Panc1 (cell line): ENCODE measurements around the gene AMOTL1. TPM values are rescaled to one million over a fixed set of nuclear protein-coding genes. Genes with fewer than 3 reads are reported as not detected.

Source experiments
- ATAC-seq: fragments of 200-7000 bp; cut with Tn5 transposase; 2 replicates; pipeline ENCODE4 v1.9.1; 2020; ENCODE audit warnings: mild to moderate bottlenecking, moderate library complexity
- BruUV-seq: library from RNA; stranded (reverse); fragments of 400-500 nt; replicated peaks from 2 replicates; lab custom pipeline; 2021; lab: Mats Ljungman, UMichigan
- CTCF ChIA-PET: fragments of 300-600 bp; sonication (Branson Sonifier 250); formaldehyde crosslinking; loops from one replicate; lab custom pipeline; 2022; ENCODE audit warnings: antibody characterized with exemption; lab: Charles Lee
- POLR2A ChIA-PET: fragments of 300-600 bp; sonication (Branson Sonifier 250); formaldehyde crosslinking; loops from one replicate; lab custom pipeline; 2022; ENCODE audit warnings: antibody characterized with exemption; lab: Charles Lee
- DNase-seq: peaks from one replicate; pipeline ENCODE4 v3.0.0-alpha.2; 2010; ENCODE audit warnings: low read depth, low spot score
- H3K27ac ChIP-seq: 2 replicates; pipeline ENCODE4 v1.5.1; 2011; ENCODE audit warnings: mild to moderate bottlenecking, low read length, inconsistent platforms
- H3K27me3 ChIP-seq: fragments of 200-500 bp; sonication (Bioruptor generic); 2 replicates; pipeline ENCODE4 v1.6.0; 2014; ENCODE audit warnings: low read length, inconsistent platforms; ENCODE audit not compliant: control insufficient read depth, insufficient read depth
- H3K36me3 ChIP-seq: fragments of 200-500 bp; sonication (Bioruptor generic); 2 replicates; pipeline ENCODE4 v1.5.1; 2014; ENCODE audit warnings: inconsistent platforms, mild to moderate bottlenecking, low read length, moderate library complexity; ENCODE audit not compliant: control insufficient read depth, insufficient read depth
- H3K4me1 ChIP-seq: 2 replicates; pipeline ENCODE4 v1.5.1; 2011; ENCODE audit warnings: inconsistent platforms, mild to moderate bottlenecking, low read length, moderate library complexity; ENCODE audit not compliant: control insufficient read depth, insufficient read depth
- H3K4me3 ChIP-seq, 2 experiments: 2 replicates each; pipeline ENCODE4 v1.5.1; 2011 to 2012; ENCODE audit warnings: low read depth in 2 of 2, low read length in 2 of 2, mild to moderate bottlenecking in 2 of 2, inconsistent platforms in 1 of 2, moderate library complexity in 1 of 2
- H3K9me3 ChIP-seq: fragments of 200-500 bp; sonication (Bioruptor generic); 2 replicates; pipeline ENCODE4 v1.5.1; 2014; ENCODE audit warnings: low read depth, mild to moderate bottlenecking, inconsistent platforms, low read length, moderate library complexity; ENCODE audit not compliant: control insufficient read depth, insufficient read depth
- CTCF ChIP-seq: fragments of 450-650 bp; IDR thresholded peaks from 2 replicates; pipeline ENCODE4 v1.5.1; 2017; ENCODE audit warnings: mild to moderate bottlenecking
- POLR2AphosphoS5 ChIP-seq: IDR thresholded peaks from 2 replicates; pipeline ENCODE4 v1.6.1; 2012; ENCODE audit warnings: mild to moderate bottlenecking, low read depth, low read length, moderate library complexity
- REST ChIP-seq, 2 experiments: IDR thresholded peaks; 2 replicates each; pipeline ENCODE4 v1.6.1; 2011 to 2012; ENCODE audit warnings: low read depth in 2 of 2, control low read depth in 1 of 2, low read length in 1 of 2, mild to moderate bottlenecking in 1 of 2, moderate library complexity in 1 of 2; ENCODE audit not compliant: insufficient read depth in 1 of 2
- SIN3A ChIP-seq: IDR thresholded peaks from 2 replicates; pipeline ENCODE4 v1.6.1; 2012; ENCODE audit warnings: low read depth, mild to moderate bottlenecking, low read length, moderate library complexity, borderline replicate concordance; ENCODE audit not compliant: insufficient read depth
- TCF7L2 ChIP-seq: IDR thresholded peaks from 2 replicates; pipeline ENCODE4 v1.6.1; 2011; ENCODE audit warnings: mild to moderate bottlenecking, low read depth, low read length, inconsistent platforms
- in situ Hi-C: cut with HindIII; loops from 2 replicates; pipeline ENCODE4 v1.10.0; 2016; ENCODE audit warnings: low sequenced_read_pairs, low pct_unique_long_range_greater_than_20kb
- intact Hi-C: fragments of 100-400 bp; cut with micrococcal nuclease; formaldehyde crosslinking; loops from one replicate; pipeline ENCODE4 v1.10.0; 2022; ENCODE audit not compliant: unreplicated experiment
- total RNA-seq: library from RNA; stranded (reverse); gene quantifications from one replicate; pipeline ENCODE4 v1.2.1, GENCODE V29; 2021; ENCODE audit not compliant: unreplicated experiment

The AMOTL1 gene
- total RNA-seq, 1 experiment from 2014 or later, result 16.0 TPM

DNA sequence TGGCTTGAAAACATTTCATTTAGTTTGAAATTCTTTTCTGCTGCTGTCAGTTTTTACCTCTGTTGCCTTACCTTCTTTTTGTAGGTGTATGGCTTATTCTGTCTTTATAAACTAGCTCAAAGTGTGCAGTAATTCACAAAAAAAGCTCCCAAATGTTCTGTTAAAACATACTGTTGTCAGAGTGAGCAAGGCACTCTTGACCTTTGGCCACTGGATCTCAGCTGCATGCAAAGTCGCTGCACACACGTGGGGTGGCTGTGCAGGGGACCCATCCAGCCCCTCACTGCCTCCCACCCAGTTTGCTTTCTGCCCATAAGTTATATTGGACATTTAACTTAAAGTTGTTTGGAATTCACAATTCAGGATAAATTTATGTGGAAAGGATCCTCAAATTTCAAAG is 92.2 kb downstream of the AMOTL1 start:
- no peaks in the 10 kb centered on the region for H3K4me1 ChIP-seq
- H3K4me3 ChIP-seq, result no peak overlapping the region
- H3K27ac ChIP-seq, result no peak overlapping the region
- no TSS peak for BruUV-seq
- H3K9me3 ChIP-seq, result no peaks in the 10 kb centered on the region
- CTCF ChIA-PET, result no interaction called here
- TF ChIP-seq REST (IDR thresholded peaks at IDR 0.05; ENCODE audit: insufficient read depth in 1 of 2, low read depth in 2 of 2, low read length in 1 of 2), result no peak
- no peak for TF ChIP-seq CTCF
- TF ChIP-seq SIN3A, result no peak
- no peak for TF ChIP-seq TCF7L2
- TF ChIP-seq POLR2AphosphoS5, result no peak
- no peak for ATAC-seq
- POLR2A ChIA-PET, result no interaction called here
- no peaks in the 10 kb centered on the region; the same call in 1 of the 2 replicates for H3K27me3 ChIP-seq
- no peaks in the 10 kb centered on the region for H3K36me3 ChIP-seq
- in situ Hi-C loops (no loop called here), intact Hi-C loops (no loop called here)
- DNase-seq, result no peak

DNA sequence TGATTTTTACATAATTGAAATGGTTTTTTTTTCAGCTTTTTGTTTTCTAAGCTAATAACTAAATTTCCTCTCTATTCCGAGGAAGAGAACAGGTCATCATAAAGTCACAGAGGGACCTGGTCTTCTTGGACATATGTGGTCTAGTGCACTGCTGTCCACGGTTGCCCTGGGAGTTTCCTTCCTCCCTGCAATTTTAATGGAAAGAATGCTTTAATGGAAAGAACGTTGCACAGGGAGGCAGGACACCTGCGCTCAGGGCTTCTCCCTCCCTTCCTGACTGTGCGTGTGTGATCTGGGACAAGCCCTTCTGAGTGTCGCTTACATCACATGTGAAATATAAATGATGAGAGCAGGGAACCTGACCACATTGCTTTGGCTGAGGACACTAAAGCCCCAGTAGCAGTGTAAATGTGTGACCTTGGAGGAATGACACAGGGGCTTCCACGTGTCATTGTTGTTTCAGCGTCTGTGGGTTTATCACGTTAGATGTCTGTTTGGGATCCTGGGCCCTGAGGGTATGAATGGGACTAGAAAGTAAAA is 93.2 kb downstream of the AMOTL1 start:
- H3K27ac ChIP-seq, result no peak overlapping the region
- CTCF ChIA-PET, result interaction anchor here (0.6 kb wide), 1 partner anchor 35 kb away, joined by 6 read pairs; no protein-coding TSS in a partner anchor

More for the DNA sequence above, 93.2 kb downstream of the AMOTL1 start:
- DNase-seq (no peak), ATAC-seq (0 out of 2 replicates have a peak, but pooled peaks have one; percentile 34)
- Histone ChIP-seq H3K36me3 (no peaks in the 10 kb centered on the region), H3K27me3 (no peaks in the 10 kb centered on the region; the same call in 1 of the 2 replicates), H3K4me1 (no peaks in the 10 kb centered on the region), H3K9me3 (no peaks in the 10 kb centered on the region), H3K4me3 (no peak overlapping the region)
- TF ChIP-seq TCF7L2 (no peak), SIN3A (no peak), REST (IDR thresholded peaks at IDR 0.05; ENCODE audit: insufficient read depth in 1 of 2, low read depth in 2 of 2, low read length in 1 of 2) (no peak), CTCF (no peak), POLR2AphosphoS5 (no peak)
- intact Hi-C loops, result no loop called here
- in situ Hi-C loops, result no loop called here
- POLR2A ChIA-PET, result no interaction called here
- no TSS peak for BruUV-seq
